Limb (tissue), 2 donors: ENCODE results near the gene STEAP3.

Source experiments
- DNase-seq, 2 donors: peaks; one replicate each; pipeline ENCODE4 v3.0.0-alpha.2; 2016; ENCODE audit errors: extremely low spot score in 2 of 2

The STEAP3 gene

GRCh38 chr2:119291588-119292167, 68.0 kb downstream of the STEAP3 start:
- no peak for DNase-seq

GRCh38 chr2:119292226-119292625, 68.6 kb downstream of the STEAP3 start:
- DNase-seq: no peak

GRCh38 chr2:119293254-119293653, 69.6 kb downstream of the STEAP3 start:
- no peak for DNase-seq

- no peak for DNase-seq
These were observed 70.3 kb downstream of the STEAP3 start for GRCh38 chr2:119293900-119294299.

GRCh38 chr2:119294671-119295070, 71.0 kb downstream of the STEAP3 start:
- no peak for DNase-seq

GRCh38 chr2:119295688-119296375, 72.2 kb downstream of the STEAP3 start:
- DNase-seq: no peak

- no peak for DNase-seq
These were observed 77.8 kb downstream of the STEAP3 start for GRCh38 chr2:119301413-119301812.

- no peak for DNase-seq
These were observed 81.2 kb downstream of the STEAP3 start for GRCh38 chr2:119304847-119305246.

- DNase-seq: no peak
These were observed 82.0 kb downstream of the STEAP3 start for GRCh38 chr2:119305497-119306195.

GRCh38 chr2:119306196-119306590, 82.6 kb downstream of the STEAP3 start:
- no peak for DNase-seq

GRCh38 chr2:119307419-119308140, 83.9 kb downstream of the STEAP3 start:
- no peak for DNase-seq

GRCh38 chr2:119308793-119309330, 85.2 kb downstream of the STEAP3 start:
- no peak for DNase-seq

- DNase-seq: no peak
These were observed 87.7 kb downstream of the STEAP3 start for GRCh38 chr2:119311371-119311770.

- DNase-seq: no peak
These were observed 88.2 kb downstream of the STEAP3 start for GRCh38 chr2:119311831-119312230.
